Fibroblast of mammary gland (primary cell): ENCODE data around the gene RILPL1.
"Not testable (repeated sequence)": the region's sequence is repeated elsewhere in the genome, so short reads cannot be mapped to it uniquely, and the experiment has no call there.

Source experiments
- DNase-seq: peaks from one replicate; pipeline ENCODE4 v3.0.0-alpha.2; 2010; ENCODE audit warnings: low read depth
- H3K4me3 ChIP-seq: 2 replicates; pipeline ENCODE4 v1.5.1; 2011; ENCODE audit warnings: low read depth, mild to moderate bottlenecking, low read length, moderate library complexity; ENCODE audit not compliant: control insufficient read depth
- CTCF ChIP-seq: conservative IDR thresholded peaks from 2 replicates; pipeline ENCODE4 v1.5.1; 2011; ENCODE audit warnings: low read depth, low read length, inconsistent platforms; ENCODE audit not compliant: control insufficient read depth, insufficient read depth

RILPL1 gene

GRCh38 chr12:123506059-123506842 is 27.3 kb downstream of the RILPL1 start:
- H3K4me3 ChIP-seq: no peak overlapping the region
- no peak for TF ChIP-seq CTCF
- DNase-seq: no peak

- no peak for DNase-seq
- no peak overlapping the region for H3K4me3 ChIP-seq
- TF ChIP-seq CTCF: no peak
Observed at GRCh38 chr12:123502163-123502704, 31.3 kb downstream of the RILPL1 start.

- no peak overlapping the region for H3K4me3 ChIP-seq
- DNase-seq: no peak
- TF ChIP-seq CTCF: no peak
Observed at GRCh38 chr12:123499332-123499731, 34.2 kb downstream of the RILPL1 start.

- DNase-seq: no peak
- no peak overlapping the region for H3K4me3 ChIP-seq
- TF ChIP-seq CTCF: no peak
Observed at GRCh38 chr12:123498126-123498825, 35.2 kb downstream of the RILPL1 start.

GRCh38 chr12:123497065-123497464 is 36.5 kb downstream of the RILPL1 start:
- no peak overlapping the region for H3K4me3 ChIP-seq
- DNase-seq: no peak
- TF ChIP-seq CTCF: no peak

GRCh38 chr12:123494124-123494851 is 39.2 kb downstream of the RILPL1 start:
- H3K4me3 ChIP-seq: no peak overlapping the region
- no peak for TF ChIP-seq CTCF
- DNase-seq: no peak

- not testable (repeated sequence) for DNase-seq, H3K4me3 ChIP-seq
Observed at GRCh38 chr12:123492339-123493039, 41.0 kb downstream of the RILPL1 start.
